Transverse colon (tissue), 4 donors: ENCODE measurements around the gene ZNF681. TPM values are rescaled to one million over a fixed set of nuclear protein-coding genes. Genes with fewer than 3 reads are reported as not detected.
A peak's percentile ranks its signal among the peaks of the same experiment; 100 is the strongest.

Experiments
- DNase-seq: peaks from one replicate; pipeline ENCODE4 v3.0.0-alpha.2; 2019
- H3K27ac ChIP-seq, 4 donors: fragments of 200-600 bp; sonication (generic); 2 replicates each; pipeline ENCODE4 v1.5.1; 2016 to 2018; ENCODE audit warnings: inconsistent platforms in 4 of 4
- H3K27me3 ChIP-seq: fragments of 200-600 bp; sonication (generic); 2 replicates; pipeline ENCODE4 v1.5.1; 2017; ENCODE audit warnings: inconsistent platforms
- H3K36me3 ChIP-seq, 4 donors: fragments of 200-600 bp; sonication (generic); 2 replicates each; pipeline ENCODE4 v1.5.1; 2017 to 2019; ENCODE audit warnings: inconsistent platforms in 4 of 4
- H3K4me1 ChIP-seq, 4 donors: fragments of 200-600 bp; sonication (generic); 2 replicates each; pipeline ENCODE4 v1.5.1; 2017 to 2020; ENCODE audit warnings: inconsistent platforms in 4 of 4
- H3K4me3 ChIP-seq, 4 donors: fragments of 200-600 bp; sonication (generic); 1 replicate in 1 of 4; 2 replicates in 3 of 4; pipeline versions ENCODE4 v1.5.1 to v1.6.1; 2017 to 2019; ENCODE audit warnings: inconsistent platforms in 4 of 4
- H3K9me3 ChIP-seq, 2 donors: fragments of 200-600 bp; sonication (generic); 2 replicates each; pipeline ENCODE4 v1.5.1; 2017 to 2019; ENCODE audit warnings: inconsistent platforms in 2 of 2
- EP300 ChIP-seq: sonication (generic); formaldehyde crosslinking; IDR thresholded peaks from one replicate; pipeline ENCODE4 v1.6.1; 2017; ENCODE audit warnings: antibody characterized with exemption, low read depth
- POLR2A ChIP-seq: fragments of 450-650 bp; IDR thresholded peaks from one replicate; pipeline ENCODE4 v1.6.1; 2016; ENCODE audit warnings: antibody characterized with exemption, mild to moderate bottlenecking, moderate library complexity
- POLR2AphosphoS5 ChIP-seq, 3 donors: sonication (generic); formaldehyde crosslinking; IDR thresholded peaks; one replicate each; pipeline ENCODE4 v1.6.1; 2016; ENCODE audit warnings: antibody characterized with exemption in 3 of 3
- WGBS, 2 donors: methylation state at CpG; one replicate each; pipeline ENCODE4 v1.1.5; 2018; ENCODE audit warnings: low coverage in 1 of 2; 5-methylcytosine and 5-hydroxymethylcytosine counted together
- in situ Hi-C, 4 donors: fragments of 200-750 bp; cut with MboI; loops; one replicate each; pipeline versions ENCODE4 v1.15.0 to v1.15.1; 2017; ENCODE audit warnings: low sequenced_read_pairs in 3 of 4, low pct_ligation_motif_present in 1 of 4, low pct_unique_long_range_greater_than_20kb in 1 of 4
- intact Hi-C: fragments of 100-400 bp; cut with DNase I; formaldehyde crosslinking; loops from one replicate; pipeline ENCODE4 v1.15.1; 2023; ENCODE audit warnings: low total_unique reads
- total RNA-seq, 4 donors: library from RNA; depleted of rRNA; stranded (reverse); fragments of >200 nt; gene quantifications; one replicate each; pipeline ENCODE4 v1.1.0, GENCODE V29; 2016
- TF ChIP-seq, protein P1 (sequence below), 5 experiments: fragments of 200-600 bp in 3 of 5; fragments of 450-650 bp in 2 of 5; sonication (generic) in 3 of 5; IDR thresholded peaks; 1 replicate in 2 of 5; 2 replicates in 3 of 5; pipeline ENCODE4 v1.5.1; 2016 to 2017; ENCODE audit warnings: antibody characterized with exemption in 5 of 5, inconsistent platforms in 3 of 5, mild to moderate bottlenecking in 2 of 5, moderate library complexity in 1 of 5

ZNF681 gene
- total RNA-seq, result 1 to 10 TPM in 2 of 4 donors, under 1 TPM in 2; 0.40 to 2.9 (median 1.5) TPM

GRCh38 chr19:23758187-23759074 lies at the start of gene ZNF681:
Gene ZNF681 (minus strand): TSS chr19:23758891. CDS start chr19:23758749, 142 bp downstream.
- DNase-seq, result peak; percentile 91
- in situ Hi-C loops, result no loop called here
- Histone ChIP-seq H3K9me3 (no peaks in the 10 kb centered on the region), H3K27me3 (no peaks in the 10 kb centered on the region), H3K36me3 (no peaks in the 10 kb centered on the region), H3K4me3 (peak within 1 kb of the TSS; percentile 49 to 79 (median 60)), H3K27ac (peak within 1 kb of the TSS; percentile 77 to 83 (median 80)), H3K4me1 (peaks cover 0 to 11% (median 5%) of the 10 kb centered on the region in 4 donors)
- TF ChIP-seq, protein P1, sequence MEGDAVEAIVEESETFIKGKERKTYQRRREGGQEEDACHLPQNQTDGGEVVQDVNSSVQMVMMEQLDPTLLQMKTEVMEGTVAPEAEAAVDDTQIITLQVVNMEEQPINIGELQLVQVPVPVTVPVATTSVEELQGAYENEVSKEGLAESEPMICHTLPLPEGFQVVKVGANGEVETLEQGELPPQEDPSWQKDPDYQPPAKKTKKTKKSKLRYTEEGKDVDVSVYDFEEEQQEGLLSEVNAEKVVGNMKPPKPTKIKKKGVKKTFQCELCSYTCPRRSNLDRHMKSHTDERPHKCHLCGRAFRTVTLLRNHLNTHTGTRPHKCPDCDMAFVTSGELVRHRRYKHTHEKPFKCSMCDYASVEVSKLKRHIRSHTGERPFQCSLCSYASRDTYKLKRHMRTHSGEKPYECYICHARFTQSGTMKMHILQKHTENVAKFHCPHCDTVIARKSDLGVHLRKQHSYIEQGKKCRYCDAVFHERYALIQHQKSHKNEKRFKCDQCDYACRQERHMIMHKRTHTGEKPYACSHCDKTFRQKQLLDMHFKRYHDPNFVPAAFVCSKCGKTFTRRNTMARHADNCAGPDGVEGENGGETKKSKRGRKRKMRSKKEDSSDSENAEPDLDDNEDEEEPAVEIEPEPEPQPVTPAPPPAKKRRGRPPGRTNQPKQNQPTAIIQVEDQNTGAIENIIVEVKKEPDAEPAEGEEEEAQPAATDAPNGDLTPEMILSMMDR (IDR thresholded peaks at IDR 0.05), result peak; percentile 9 to 41 (median 30)
- TF ChIP-seq EP300 (no peak), POLR2A (peak; percentile 56), POLR2AphosphoS5 (IDR thresholded peaks at IDR 0.05) (peak; percentile 62 to 82 (median 79))
- intact Hi-C loops, result no loop called here
- 0 to 4% methylated on average over 10 to 33 of the region's 44 CpGs for WGBS, 2 donors

DNA sequence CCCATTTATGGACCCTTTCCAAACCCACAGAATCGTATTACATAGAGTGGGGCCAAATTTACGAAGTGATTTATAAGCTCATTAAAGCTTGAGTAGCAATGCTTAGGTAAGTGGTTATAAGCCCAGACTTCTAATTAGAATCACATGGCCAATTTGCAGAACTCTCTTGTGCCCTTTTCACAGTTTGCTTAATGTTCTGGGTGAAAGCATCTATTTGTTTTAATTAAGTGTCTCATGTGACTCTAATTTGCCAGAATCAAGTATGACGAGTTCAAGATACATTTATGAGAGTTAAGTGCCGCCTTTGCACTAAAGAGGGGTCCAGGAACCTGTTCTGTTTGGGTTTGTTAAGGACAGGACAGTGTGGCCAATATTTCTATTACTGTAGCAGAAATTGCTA lies 46.0 kb upstream of the ZNF681 start:
- in situ Hi-C loops, result no loop called here
- intact Hi-C loops, result no loop called here
- WGBS, 2 donors, result 85 to 93% methylated on average over 3 to 4 of the region's 4 CpGs
- TF ChIP-seq POLR2A (no peak), POLR2AphosphoS5 (IDR thresholded peaks at IDR 0.05) (no peak), EP300 (no peak)
- TF ChIP-seq, protein P1 (IDR thresholded peaks at IDR 0.05), result no peak
- Histone ChIP-seq H3K36me3 (peaks cover 0 to 5% (median 2%) of the 10 kb centered on the region in 4 donors), H3K4me1 (no peaks in the 10 kb centered on the region), H3K9me3 (no peaks in the 10 kb centered on the region), H3K27me3 (no peaks in the 10 kb centered on the region), H3K4me3 (no peak overlapping the region), H3K27ac (no peak overlapping the region)
- DNase-seq, result no peak

DNA sequence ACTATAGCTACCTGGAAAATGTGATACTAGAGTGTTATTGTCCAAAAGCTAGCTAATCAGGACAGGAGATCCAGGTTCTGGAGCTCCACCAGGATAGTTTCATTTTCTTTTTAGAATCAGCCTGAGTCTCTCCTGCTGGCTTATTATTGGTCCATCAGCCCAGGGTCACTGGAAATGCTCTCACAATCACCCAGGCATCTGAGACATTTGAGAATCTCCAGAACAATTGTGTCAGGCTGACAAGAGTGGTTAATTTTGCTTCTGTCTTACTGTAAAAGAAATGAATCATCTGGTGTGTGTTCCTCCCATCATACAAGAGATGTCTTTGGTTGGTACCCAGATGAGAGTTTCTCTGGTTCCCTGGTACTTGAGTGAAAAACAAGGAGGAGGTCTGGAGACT lies 43.6 kb upstream of the ZNF681 start:
- Histone ChIP-seq H3K4me1 (no peaks in the 10 kb centered on the region), H3K4me3 (no peak overlapping the region), H3K27me3 (no peaks in the 10 kb centered on the region), H3K36me3 (no peaks in the 10 kb centered on the region), H3K27ac (no peak overlapping the region), H3K9me3 (peaks cover 0 to 5% of the 10 kb centered on the region in 2 donors)
- no peak for TF ChIP-seq POLR2A
- TF ChIP-seq POLR2AphosphoS5 (IDR thresholded peaks at IDR 0.05), result no peak
- TF ChIP-seq EP300, result no peak
- TF ChIP-seq, protein P1 (IDR thresholded peaks at IDR 0.05), result no peak
- intact Hi-C loops, result no loop called here
- DNase-seq, result no peak
- in situ Hi-C loops, result no loop called here

GRCh38 chr19:23801803-23802202 lies 43.1 kb upstream of the ZNF681 start:
- no peak overlapping the region for H3K4me3 ChIP-seq
- no peak for TF ChIP-seq POLR2AphosphoS5 (IDR thresholded peaks at IDR 0.05)
- TF ChIP-seq, protein P1 (IDR thresholded peaks at IDR 0.05), result no peak
- no peak for TF ChIP-seq POLR2A
- TF ChIP-seq EP300, result no peak
- WGBS, 2 donors, result 60 to 96% methylated on average over 1 of the region's 1 CpG
- H3K27ac ChIP-seq, result no peak overlapping the region
- no peak for DNase-seq
- H3K4me1 ChIP-seq, result no peaks in the 10 kb centered on the region
- peaks cover 0 to 5% of the 10 kb centered on the region in 2 donors for H3K9me3 ChIP-seq
- in situ Hi-C loops (no loop called here), intact Hi-C loops (no loop called here)
- H3K27me3 ChIP-seq, result no peaks in the 10 kb centered on the region
- no peaks in the 10 kb centered on the region for H3K36me3 ChIP-seq
